Dermis microvascular lymphatic vessel endothelial cell (primary cell): Measurements from ENCODE around the gene FSIP1. TPM values are rescaled to one million over a fixed set of nuclear protein-coding genes. Genes with fewer than 3 reads are reported as not detected.
"Not testable (repeated sequence)": the region's sequence is repeated elsewhere in the genome, so short reads cannot be mapped to it uniquely, and the experiment has no call there.

Experiments
- DNase-seq, 2 donors: peaks; one replicate each; pipeline versions ENCODE4 v3.0.0 to v3.0.0-alpha.2; 2010; ENCODE audit warnings: low read depth in 2 of 2
- total RNA-seq: library from RNA; depleted of rRNA; stranded (reverse); fragments of >200 nt; gene quantifications from 2 replicates; pipeline ENCODE4 v1.2.1, GENCODE V29; 2014

The FSIP1 gene
- total RNA-seq, result 0.25 and 0.51 TPM in 2 replicates

- peak; percentile 93 to 95 for DNase-seq
These were observed at the start of gene FSIP1 for GRCh38 chr15:39782441-39783138. Gene FSIP1, minus strand, starts transcription at chr15:39782841. Its CDS starts 6,317 bp downstream, at chr15:39776524.

GRCh38 chr15:39830166-39830565 is 47.5 kb upstream of the FSIP1 start:
- DNase-seq, result no peak

GRCh38 chr15:39828374-39828931 is 45.8 kb upstream of the FSIP1 start:
- peak in 1 of 2 donors; percentile 50 for DNase-seq

- DNase-seq, result no peak
These were observed 44.3 kb upstream of the FSIP1 start for GRCh38 chr15:39826975-39827374.

- no peak for DNase-seq
These were observed 41.0 kb upstream of the FSIP1 start for GRCh38 chr15:39823634-39824033.

GRCh38 chr15:39820050-39820602 is 37.5 kb upstream of the FSIP1 start:
- no peak for DNase-seq

GRCh38 chr15:39819533-39819932 is 36.9 kb upstream of the FSIP1 start:
- DNase-seq, result no peak

GRCh38 chr15:39817892-39818291 is 35.3 kb upstream of the FSIP1 start:
- DNase-seq, result no peak

- no peak for DNase-seq
These were observed 31.8 kb upstream of the FSIP1 start for GRCh38 chr15:39814489-39814888.

GRCh38 chr15:39812651-39813050 is 30.0 kb upstream of the FSIP1 start:
- DNase-seq, result not testable (repeated sequence)

GRCh38 chr15:39808909-39809308 is 26.3 kb upstream of the FSIP1 start:
- DNase-seq, result no peak

GRCh38 chr15:39807791-39808190 is 25.1 kb upstream of the FSIP1 start:
- no peak for DNase-seq

GRCh38 chr15:39804026-39804425 is 21.4 kb upstream of the FSIP1 start:
- DNase-seq, result no peak

GRCh38 chr15:39803016-39803415 is 20.4 kb upstream of the FSIP1 start:
- no peak for DNase-seq

GRCh38 chr15:39801641-39802309 is 19.1 kb upstream of the FSIP1 start:
- DNase-seq, result peak in 1 of 2 donors; percentile 45

GRCh38 chr15:39799552-39800011 is 16.9 kb upstream of the FSIP1 start:
- no peak for DNase-seq

- no peak for DNase-seq
These were observed 15.7 kb upstream of the FSIP1 start for GRCh38 chr15:39798382-39798781.

- no peak for DNase-seq
These were observed 14.8 kb upstream of the FSIP1 start for GRCh38 chr15:39797407-39797806.

GRCh38 chr15:39796601-39797000 is 14.0 kb upstream of the FSIP1 start:
- DNase-seq, result no peak

GRCh38 chr15:39795486-39795885 is 12.8 kb upstream of the FSIP1 start:
- no peak for DNase-seq

GRCh38 chr15:39794954-39795353 is 12.3 kb upstream of the FSIP1 start:
- DNase-seq, result no peak

- no peak for DNase-seq
These were observed 11.3 kb upstream of the FSIP1 start for GRCh38 chr15:39793923-39794322.
